SK-N-SH (cell line): ENCODE data around the gene ABHD13. TPM values are rescaled to one million over a fixed set of nuclear protein-coding genes. Genes with fewer than 3 reads are reported as not detected.

Experiments used
- CTCF ChIA-PET: fragments of 300-600, 350-600 bp; formaldehyde crosslinking; extraction: SDS; loops from one replicate; lab custom pipeline; 2021; lab: Yijun Ruan, JAX
- POLR2A ChIA-PET: fragments of 350-600 bp; sonication (Branson Sonifier 250); formaldehyde crosslinking; extraction: SDS; loops from one replicate; lab custom pipeline; 2020; ENCODE audit warnings: antibody characterized with exemption, inconsistent platforms; lab: Yijun Ruan, JAX
- DNase-seq: peaks from one replicate; pipeline ENCODE4 v3.0.0; 2012
- H2AFZ ChIP-seq: fragments of 200-600 bp; sonication (generic); 2 replicates; pipeline ENCODE4 v1.8.1; 2016; ENCODE audit warnings: antibody characterized with exemption, mild to moderate bottlenecking, low read depth
- H3F3A ChIP-seq: fragments of 200-600 bp; sonication (generic); replicated peaks from 2 replicates; pipeline ENCODE3; 2016; ENCODE audit warnings: antibody characterized with exemption, mild to moderate bottlenecking; ENCODE audit not compliant: insufficient read depth
- H3K27ac ChIP-seq, 2 experiments: fragments of 200-500 bp in 1 of 2; fragments of 200-600 bp in 1 of 2; sonication (Bioruptor generic) in 1 of 2; sonication (generic), shearing (Covaris generic) in 1 of 2; 2 replicates each; pipeline versions ENCODE4 v1.5.1 to v1.6.1; 2014 to 2016; ENCODE audit warnings: low read depth in 2 of 2, inconsistent platforms in 1 of 2, low read length in 1 of 2, mild to moderate bottlenecking in 1 of 2, mixed read lengths in 1 of 2
- H3K27me3 ChIP-seq: fragments of 200-600 bp; sonication (generic), shearing (Covaris generic); 2 replicates; pipeline ENCODE4 v1.6.1; 2016; ENCODE audit warnings: mixed run types; ENCODE audit not compliant: insufficient read depth
- H3K36me3 ChIP-seq, 2 experiments: fragments of 200-500 bp in 1 of 2; fragments of 200-600 bp in 1 of 2; sonication (Bioruptor generic) in 1 of 2; sonication (generic) in 1 of 2; replicated peaks in 1 of 2; 2 replicates each; pipeline versions ENCODE3 to v1.5.1; 2014 to 2016; ENCODE audit warnings: low read length in 1 of 2, mild to moderate bottlenecking in 1 of 2; ENCODE audit not compliant: insufficient read depth in 2 of 2, control insufficient read depth in 1 of 2
- H3K4me1 ChIP-seq, 2 experiments: fragments of 200-500 bp in 1 of 2; fragments of 200-600 bp in 1 of 2; sonication (Bioruptor generic) in 1 of 2; sonication (generic), shearing (Covaris generic) in 1 of 2; 2 replicates each; pipeline versions ENCODE4 v1.5.1 to v1.6.1; 2014 to 2016; ENCODE audit warnings: low read depth in 1 of 2, low read length in 1 of 2, mixed run types in 1 of 2; ENCODE audit not compliant: insufficient read depth in 2 of 2, control insufficient read depth in 1 of 2
- H3K4me2 ChIP-seq: fragments of 200-600 bp; sonication (generic), shearing (Covaris generic); 2 replicates; pipeline ENCODE4 v1.6.1; 2017; ENCODE audit warnings: mixed run types
- H3K4me3 ChIP-seq, 2 experiments: fragments of 200-500 bp in 1 of 2; fragments of 200-600 bp in 1 of 2; sonication (Bioruptor generic) in 1 of 2; sonication (generic), shearing (Covaris generic) in 1 of 2; 2 replicates each; pipeline versions ENCODE4 v1.5.1 to v1.8.1; 2014 to 2016; ENCODE audit warnings: low read depth in 2 of 2, inconsistent platforms in 1 of 2, low read length in 1 of 2, mild to moderate bottlenecking in 1 of 2, mixed read lengths in 1 of 2, moderate library complexity in 1 of 2
- H3K79me2 ChIP-seq: fragments of 200-600 bp; sonication (generic); 2 replicates; pipeline ENCODE4 v1.8.1; 2017; ENCODE audit warnings: mild to moderate bottlenecking; ENCODE audit not compliant: insufficient read depth
- H3K9ac ChIP-seq: fragments of 200-600 bp; sonication (generic); 2 replicates; pipeline ENCODE4 v1.6.1; 2017; ENCODE audit warnings: mixed run types
- H3K9me2 ChIP-seq: fragments of 200-600 bp; sonication (generic); 2 replicates; pipeline ENCODE4 v1.6.1; 2017; ENCODE audit warnings: mixed run types
- H3K9me3 ChIP-seq: fragments of 200-600 bp; sonication (generic); 2 replicates; pipeline ENCODE4 v1.6.1; 2017; ENCODE audit warnings: mixed run types, mild to moderate bottlenecking, moderate library complexity
- H4K20me1 ChIP-seq: fragments of 200-600 bp; sonication (generic); 2 replicates; pipeline ENCODE4 v1.6.1; 2017; ENCODE audit warnings: mild to moderate bottlenecking, mixed run types; ENCODE audit not compliant: insufficient read depth
- ELF1 ChIP-seq: IDR thresholded peaks from 2 replicates; pipeline ENCODE4 v1.4.0; 2012
- FOSL2 ChIP-seq: IDR thresholded peaks from 2 replicates; pipeline ENCODE4 v1.4.0; 2012; ENCODE audit warnings: low read depth, mild to moderate bottlenecking, moderate library complexity, borderline replicate concordance
- FOXM1 ChIP-seq: IDR thresholded peaks from 2 replicates; pipeline ENCODE4 v1.4.0; 2012; ENCODE audit warnings: low read depth, mild to moderate bottlenecking
- GABPA ChIP-seq: IDR thresholded peaks from 2 replicates; pipeline ENCODE4 v1.4.0; 2012; ENCODE audit warnings: low read depth, mild to moderate bottlenecking
- MEF2A ChIP-seq: IDR thresholded peaks from 2 replicates; pipeline ENCODE4 v1.4.0; 2012; ENCODE audit warnings: low read depth, borderline replicate concordance
- NFIC ChIP-seq: IDR thresholded peaks from 2 replicates; pipeline ENCODE4 v1.4.0; 2012; ENCODE audit warnings: borderline replicate concordance
- NRF1 ChIP-seq: IDR thresholded peaks from 2 replicates; pipeline ENCODE4 v1.6.1; 2012; ENCODE audit warnings: low read depth, mild to moderate bottlenecking, low read length
- POLR2AphosphoS5 ChIP-seq: IDR thresholded peaks from 2 replicates; pipeline ENCODE4 v1.6.1; 2012; ENCODE audit warnings: low read depth, low read length
- RCOR1 ChIP-seq: fragments of 150-350 bp; IDR thresholded peaks from 2 replicates; pipeline ENCODE4 v1.6.1; 2017; ENCODE audit warnings: antibody characterized with exemption, low read length
- RFX5 ChIP-seq: IDR thresholded peaks from 2 replicates; pipeline ENCODE4 v1.6.1; 2012; ENCODE audit warnings: mild to moderate bottlenecking, improper control_type of control experiment, low read length
- RXRA ChIP-seq: IDR thresholded peaks from 2 replicates; pipeline ENCODE4 v1.4.0; 2012; ENCODE audit warnings: low read depth, mild to moderate bottlenecking, borderline replicate concordance
- TEAD4 ChIP-seq: IDR thresholded peaks from 2 replicates; pipeline ENCODE4 v1.4.0; 2012; ENCODE audit warnings: mild to moderate bottlenecking, borderline replicate concordance; ENCODE audit not compliant: insufficient read depth
- YY1 ChIP-seq: IDR thresholded peaks from 2 replicates; pipeline ENCODE4 v1.4.0; 2012; ENCODE audit warnings: low read depth, mild to moderate bottlenecking
- WGBS: methylation state at CpG from one replicate; pipeline ENCODE4 v1.1.6; 2017; ENCODE audit warnings: low lambda C conversion rate; 5-methylcytosine and 5-hydroxymethylcytosine counted together
- polyA plus RNA-seq, 3 experiments: library from polyadenylated mRNA; depleted of rRNA; stranded (reverse); fragments of >200 nt; gene quantifications; 2 replicates each; pipeline ENCODE4 v1.2.3, GENCODE V29; 2012
- TF ChIP-seq, protein P1 (sequence below): IDR thresholded peaks from 2 replicates; pipeline ENCODE4 v1.4.0; 2012; ENCODE audit warnings: low read depth, borderline replicate concordance
- TF ChIP-seq, protein P2 (sequence below): fragments of 200-600 bp; sonication (generic); IDR thresholded peaks from 2 replicates; pipeline ENCODE4 v1.6.1; 2017; ENCODE audit warnings: antibody characterized with exemption, mild to moderate bottlenecking, moderate library complexity
- TF ChIP-seq, protein P3 (sequence below): IDR thresholded peaks from 2 replicates; pipeline ENCODE4; 2012
- TF ChIP-seq, protein P4 (sequence below): IDR thresholded peaks from 2 replicates; pipeline ENCODE4 v1.4.0; 2012; ENCODE audit warnings: low read depth

Gene ABHD13
- polyA plus RNA-seq, 1 of the 3 experiments (the other 2 are of a cell fraction) = 2.9 TPM

DNA sequence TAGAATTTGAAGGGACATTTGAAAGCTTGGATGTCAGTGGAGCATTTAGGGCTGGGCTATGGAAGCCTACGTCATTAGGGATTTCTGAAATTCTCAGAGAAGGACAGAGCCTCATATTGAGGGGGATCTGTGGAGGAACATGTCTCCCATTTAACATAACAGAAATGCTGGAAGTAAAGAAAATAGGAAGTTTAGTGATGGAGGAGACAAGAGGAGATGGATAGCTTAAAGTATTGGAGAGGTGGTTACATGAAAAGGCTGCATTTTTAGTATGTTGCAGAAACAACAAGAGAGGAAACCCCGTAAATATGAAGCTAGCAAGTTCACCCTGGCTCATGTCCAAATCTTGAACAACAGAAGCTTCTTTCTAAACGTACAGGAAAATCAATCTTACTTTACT lies 27.3 kb upstream of the ABHD13 start:
- Histone ChIP-seq H3F3A (no peaks in the 10 kb centered on the region), H3K4me1 (no peaks in the 10 kb centered on the region), H4K20me1 (no peaks in the 10 kb centered on the region), H3K9me2 (no peaks in the 10 kb centered on the region), H2AFZ (no peak overlapping the region)
- ChIA-PET POLR2A (no interaction called here), CTCF (interaction anchor here (0.7 to 1.6 kb wide), 3 partner anchors 10 to 35 kb away, joined by 3 to 4 read pairs (median 3); no protein-coding TSS in a partner anchor)
- TF ChIP-seq YY1 (no peak), ELF1 (no peak), NRF1 (no peak), RXRA (no peak), TEAD4 (no peak), GABPA (no peak), FOXM1 (no peak), RFX5 (no peak), MEF2A (no peak), RCOR1 (no peak), POLR2AphosphoS5 (no peak), FOSL2 (no peak), NFIC (no peak)
- TF ChIP-seq, protein P1, sequence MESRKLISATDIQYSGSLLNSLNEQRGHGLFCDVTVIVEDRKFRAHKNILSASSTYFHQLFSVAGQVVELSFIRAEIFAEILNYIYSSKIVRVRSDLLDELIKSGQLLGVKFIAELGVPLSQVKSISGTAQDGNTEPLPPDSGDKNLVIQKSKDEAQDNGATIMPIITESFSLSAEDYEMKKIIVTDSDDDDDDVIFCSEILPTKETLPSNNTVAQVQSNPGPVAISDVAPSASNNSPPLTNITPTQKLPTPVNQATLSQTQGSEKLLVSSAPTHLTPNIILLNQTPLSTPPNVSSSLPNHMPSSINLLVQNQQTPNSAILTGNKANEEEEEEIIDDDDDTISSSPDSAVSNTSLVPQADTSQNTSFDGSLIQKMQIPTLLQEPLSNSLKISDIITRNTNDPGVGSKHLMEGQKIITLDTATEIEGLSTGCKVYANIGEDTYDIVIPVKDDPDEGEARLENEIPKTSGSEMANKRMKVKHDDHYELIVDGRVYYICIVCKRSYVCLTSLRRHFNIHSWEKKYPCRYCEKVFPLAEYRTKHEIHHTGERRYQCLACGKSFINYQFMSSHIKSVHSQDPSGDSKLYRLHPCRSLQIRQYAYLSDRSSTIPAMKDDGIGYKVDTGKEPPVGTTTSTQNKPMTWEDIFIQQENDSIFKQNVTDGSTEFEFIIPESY = no peak
- TF ChIP-seq, protein P2, sequence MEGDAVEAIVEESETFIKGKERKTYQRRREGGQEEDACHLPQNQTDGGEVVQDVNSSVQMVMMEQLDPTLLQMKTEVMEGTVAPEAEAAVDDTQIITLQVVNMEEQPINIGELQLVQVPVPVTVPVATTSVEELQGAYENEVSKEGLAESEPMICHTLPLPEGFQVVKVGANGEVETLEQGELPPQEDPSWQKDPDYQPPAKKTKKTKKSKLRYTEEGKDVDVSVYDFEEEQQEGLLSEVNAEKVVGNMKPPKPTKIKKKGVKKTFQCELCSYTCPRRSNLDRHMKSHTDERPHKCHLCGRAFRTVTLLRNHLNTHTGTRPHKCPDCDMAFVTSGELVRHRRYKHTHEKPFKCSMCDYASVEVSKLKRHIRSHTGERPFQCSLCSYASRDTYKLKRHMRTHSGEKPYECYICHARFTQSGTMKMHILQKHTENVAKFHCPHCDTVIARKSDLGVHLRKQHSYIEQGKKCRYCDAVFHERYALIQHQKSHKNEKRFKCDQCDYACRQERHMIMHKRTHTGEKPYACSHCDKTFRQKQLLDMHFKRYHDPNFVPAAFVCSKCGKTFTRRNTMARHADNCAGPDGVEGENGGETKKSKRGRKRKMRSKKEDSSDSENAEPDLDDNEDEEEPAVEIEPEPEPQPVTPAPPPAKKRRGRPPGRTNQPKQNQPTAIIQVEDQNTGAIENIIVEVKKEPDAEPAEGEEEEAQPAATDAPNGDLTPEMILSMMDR = no peak
- TF ChIP-seq, protein P3, sequence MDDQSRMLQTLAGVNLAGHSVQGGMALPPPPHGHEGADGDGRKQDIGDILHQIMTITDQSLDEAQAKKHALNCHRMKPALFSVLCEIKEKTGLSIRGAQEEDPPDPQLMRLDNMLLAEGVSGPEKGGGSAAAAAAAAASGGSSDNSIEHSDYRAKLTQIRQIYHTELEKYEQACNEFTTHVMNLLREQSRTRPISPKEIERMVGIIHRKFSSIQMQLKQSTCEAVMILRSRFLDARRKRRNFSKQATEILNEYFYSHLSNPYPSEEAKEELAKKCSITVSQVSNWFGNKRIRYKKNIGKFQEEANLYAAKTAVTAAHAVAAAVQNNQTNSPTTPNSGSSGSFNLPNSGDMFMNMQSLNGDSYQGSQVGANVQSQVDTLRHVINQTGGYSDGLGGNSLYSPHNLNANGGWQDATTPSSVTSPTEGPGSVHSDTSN = no peak
- TF ChIP-seq, protein P4, sequence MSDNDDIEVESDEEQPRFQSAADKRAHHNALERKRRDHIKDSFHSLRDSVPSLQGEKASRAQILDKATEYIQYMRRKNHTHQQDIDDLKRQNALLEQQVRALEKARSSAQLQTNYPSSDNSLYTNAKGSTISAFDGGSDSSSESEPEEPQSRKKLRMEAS = no peak
- TF ChIP-seq, all 33 proteins: peak for 0
- Histone ChIP-seq H3K36me3 (no peaks in the 10 kb centered on the region), H3K4me2 (no peak overlapping the region), H3K4me3 (no peak overlapping the region), H3K27me3 (no peaks in the 10 kb centered on the region), H3K27ac (no peak overlapping the region), H3K79me2 (no peaks in the 10 kb centered on the region), H3K9ac (no peak overlapping the region), H3K9me3 (no peaks in the 10 kb centered on the region)
- DNase-seq = no peak
- WGBS = 24% methylated on average over 3 of the region's 3 CpGs
